HEK293T (cell line): ENCODE measurements around the gene CAMSAP3.

Experiments
- FOXA1 ChIP-seq: fragments of 450-650 bp; IDR thresholded peaks from 2 replicates; pipeline ENCODE4 v1.6.1; 2016; ENCODE audit warnings: mild to moderate bottlenecking
- LEF1 ChIP-seq: fragments of 450-650 bp; IDR thresholded peaks from 2 replicates; pipeline ENCODE4 v1.6.1; 2017; ENCODE audit warnings: mild to moderate bottlenecking, borderline replicate concordance

GRCh38 chr19:7623725-7624603 lies 28.3 kb downstream of the CAMSAP3 start:
- TF ChIP-seq FOXA1 (no peak), LEF1 (no peak)
